ENCODE measurements around the gene MRPS34. TPM values are rescaled to one million over a fixed set of nuclear protein-coding genes. Genes with fewer than 3 reads are reported as not detected.

MRPS34 gene
- total and polyA plus RNA-seq, 9 of the 15 experiments (the other 6 are each of a cell fraction or from before 2014, with no cell fraction given): 5.2 to 334 (median 92.8) TPM

GRCh38 chr16:1782408-1783264, 9.7 kb upstream of the MRPS34 start, which contains the start of the genes NUBP2 and SPSB3 (continued):
- TF ChIP-seq MNT (conservative IDR thresholded peaks at IDR 0.05): peak; percentile 95 to 97
- TF ChIP-seq POLR2H (tag; IDR thresholded peaks at IDR 0.05; ENCODE audit: low read depth): no peak
- TF ChIP-seq HCFC1 (IDR thresholded peaks at IDR 0.05; ENCODE audit: low read depth, low read length): peak; percentile 82
- TF ChIP-seq POLR2AphosphoS5 (IDR thresholded peaks at IDR 0.05; ENCODE audit: control insufficient read depth, insufficient read depth, low read depth, low read length): peak; percentile 52; the same call in 1 of the 2 replicates
- TF ChIP-seq SIN3B (IDR thresholded peaks at IDR 0.05; ENCODE audit: low read depth): peak; percentile 93
- no peak for TF ChIP-seq ZNF766 (CRISPR knock-in tag; conservative IDR thresholded peaks at IDR 0.05)
- TF ChIP-seq NR2C2 (CRISPR knock-in tag; IDR thresholded peaks at IDR 0.05): no peak
- TF ChIP-seq NR2C2 (tag; IDR thresholded peaks at IDR 0.05): peak; percentile 42; the same call in 1 of the 2 replicates
- TF ChIP-seq FIP1L1 (IDR thresholded peaks at IDR 0.05; ENCODE audit: low read depth, low read length, poor library complexity, severe bottlenecking): peak; percentile 5
- TF ChIP-seq ZNF507 (tag; conservative IDR thresholded peaks at IDR 0.05): no peak
- peak in 1 of 2 experiments; percentile 98; a peak in 2 of 4 replicates for TF ChIP-seq MLLT1 (IDR thresholded peaks at IDR 0.05)
- TF ChIP-seq CAMTA2 (CRISPR knock-in tag; conservative IDR thresholded peaks at IDR 0.05): no peak
- TF ChIP-seq EGR1 (conservative IDR thresholded peaks at IDR 0.05): peak; percentile 64
- TF ChIP-seq GABPA (tag; conservative IDR thresholded peaks at IDR 0.05; ENCODE audit: low read depth): peak; percentile 99
- TF ChIP-seq NEUROD1 (IDR thresholded peaks at IDR 0.05; ENCODE audit: borderline replicate concordance, low read depth, low read length, partially characterized antibody): peak; percentile 98
- TF ChIP-seq RBBP5 (IDR thresholded peaks at IDR 0.05; ENCODE audit: borderline replicate concordance, insufficient read depth, low read length, poor library complexity, severe bottlenecking): peak; percentile 70
- TF ChIP-seq CREB3L1 (IDR thresholded peaks at IDR 0.05; ENCODE audit: borderline replicate concordance, low read depth): peak; percentile 90
- no peak for TF ChIP-seq ZNF146 (CRISPR knock-in tag; IDR thresholded peaks at IDR 0.05; ENCODE audit: unreplicated experiment)
- peak; percentile 89 for TF ChIP-seq CXXC5 (CRISPR knock-in tag; IDR thresholded peaks at IDR 0.05)
- TF ChIP-seq SRF (CRISPR knock-in tag; IDR thresholded peaks at IDR 0.05): peak in 1 of 2 experiments; percentile 6; a peak in 1 of 4 replicates
- TF ChIP-seq RBM25 (IDR thresholded peaks at IDR 0.05; ENCODE audit: low read depth, low read length, severe bottlenecking): peak; percentile 96
- no peak; the same call in 1 of the 2 replicates for TF ChIP-seq ILF3 (IDR thresholded peaks at IDR 0.05; ENCODE audit: borderline replicate concordance)
